GM23338 (cell line): Measurements from ENCODE around the gene CASP7. TPM values are rescaled to one million over a fixed set of nuclear protein-coding genes. Genes with fewer than 3 reads are reported as not detected.

Source experiments
- ATAC-seq: fragments of 200-7000 bp; cut with Tn5 transposase; 3 replicates; pipeline ENCODE4 v1.9.1; 2020
- DNase-seq: peaks from one replicate; pipeline ENCODE4 v3.0.0-alpha.2; 2015; ENCODE audit warnings: low spot score
- H2AFZ ChIP-seq: fragments of 200-600 bp; sonication (generic); 2 replicates; pipeline ENCODE4 v1.8.0; 2016; ENCODE audit warnings: antibody characterized with exemption, mild to moderate bottlenecking, moderate library complexity
- H3F3A ChIP-seq: fragments of 200-600 bp; sonication (generic); replicated peaks from 2 replicates; pipeline ENCODE4 v1.8.0; 2017; ENCODE audit warnings: antibody characterized with exemption, mixed run types, low read depth
- H3K27ac ChIP-seq: fragments of 200-600 bp; sonication (generic); 2 replicates; pipeline ENCODE4 v1.6.1; 2016; ENCODE audit warnings: low read depth
- H3K27me3 ChIP-seq: fragments of 200-600 bp; sonication (generic); 2 replicates; pipeline ENCODE4 v1.8.0; 2016; ENCODE audit warnings: mild to moderate bottlenecking, mixed run types, moderate library complexity; ENCODE audit not compliant: insufficient read depth
- H3K36me3 ChIP-seq: fragments of 200-600 bp; sonication (generic); 2 replicates; pipeline ENCODE4 v1.8.0; 2016; ENCODE audit warnings: mild to moderate bottlenecking; ENCODE audit not compliant: insufficient read depth
- H3K4me1 ChIP-seq: fragments of 200-600 bp; sonication (generic); 2 replicates; pipeline ENCODE4 v1.8.0; 2016; ENCODE audit warnings: mild to moderate bottlenecking, moderate library complexity; ENCODE audit not compliant: insufficient read depth
- H3K4me2 ChIP-seq: fragments of 200-600 bp; sonication (generic); 2 replicates; pipeline ENCODE4 v1.7.1; 2017; ENCODE audit warnings: mixed run types
- H3K4me3 ChIP-seq: fragments of 200-600 bp; sonication (generic); 2 replicates; pipeline ENCODE4 v1.6.1; 2016; ENCODE audit warnings: mixed run types
- H3K79me2 ChIP-seq: fragments of 200-600 bp; sonication (generic); replicated peaks from 2 replicates; pipeline ENCODE4 v1.8.0; 2017; ENCODE audit warnings: mild to moderate bottlenecking; ENCODE audit not compliant: insufficient read depth
- H3K9me2 ChIP-seq: fragments of 200-600 bp; sonication (generic); 2 replicates; pipeline ENCODE4 v1.8.0; 2017; ENCODE audit not compliant: insufficient read depth
- H4K20me1 ChIP-seq: fragments of 200-600 bp; sonication (generic); replicated peaks from 2 replicates; pipeline ENCODE4 v1.8.0; 2017; ENCODE audit warnings: mild to moderate bottlenecking; ENCODE audit not compliant: insufficient read depth
- H3K27ac Mint-ChIP-seq: 2 replicates; pipeline ENCODE4 v1.8.0; 2020; ENCODE audit warnings: inconsistent platforms, mild to moderate bottlenecking, moderate library complexity, mixed read lengths
- H3K27me3 Mint-ChIP-seq: 3 replicates; pipeline ENCODE4 v1.8.0; 2022; ENCODE audit warnings: low read depth, mild to moderate bottlenecking, moderate library complexity, mixed read lengths, inconsistent platforms; ENCODE audit not compliant: insufficient read depth, poor library complexity
- H3K36me3 Mint-ChIP-seq: 3 replicates; pipeline ENCODE4 v1.8.0; 2021; ENCODE audit warnings: low read depth, mild to moderate bottlenecking, inconsistent platforms, moderate library complexity, mixed read lengths
- H3K4me1 Mint-ChIP-seq: 3 replicates; pipeline ENCODE4 v1.8.0; 2020; ENCODE audit warnings: mild to moderate bottlenecking, inconsistent platforms, mixed read lengths
- H3K4me3 Mint-ChIP-seq: 3 replicates; pipeline ENCODE4 v1.8.0; 2021; ENCODE audit warnings: moderate library complexity, mild to moderate bottlenecking, inconsistent platforms, mixed read lengths
- H3K9me3 Mint-ChIP-seq: 3 replicates; pipeline ENCODE4 v1.8.0; 2020; ENCODE audit warnings: moderate library complexity, mild to moderate bottlenecking, inconsistent platforms, mixed read lengths
- CREB1 ChIP-seq: fragments of 250-450 bp; sonication (Bioruptor Pico); IDR thresholded peaks from 2 replicates; pipeline ENCODE4 v1.5.0; 2020; ENCODE audit warnings: low read depth, mild to moderate bottlenecking, moderate library complexity
- EZH2 ChIP-seq: fragments of 200-600 bp; sonication (generic); IDR thresholded peaks from one replicate; pipeline ENCODE4 v1.8.0; 2017; ENCODE audit warnings: antibody characterized with exemption, mild to moderate bottlenecking, low read depth; ENCODE audit not compliant: unreplicated experiment
- EZH2phosphoT487 ChIP-seq: fragments of 200-600 bp; sonication (generic); IDR thresholded peaks from one replicate; pipeline ENCODE4 v1.8.1; 2018; ENCODE audit warnings: antibody characterized with exemption; ENCODE audit not compliant: unreplicated experiment
- NANOG ChIP-seq: IDR thresholded peaks from 2 replicates; pipeline ENCODE4 v1.6.1; 2016; ENCODE audit warnings: antibody characterized with exemption, borderline replicate concordance
- POLR2AphosphoS5 ChIP-seq: IDR thresholded peaks from 2 replicates; pipeline ENCODE4 v1.6.1; 2016; ENCODE audit warnings: antibody characterized with exemption, low read depth
- REST ChIP-seq: IDR thresholded peaks from one replicate; pipeline ENCODE4 v1.6.1; 2018; ENCODE audit warnings: antibody characterized with exemption; ENCODE audit not compliant: unreplicated experiment
- STAT1 ChIP-seq: IDR thresholded peaks from one replicate; pipeline ENCODE4 v1.6.1; 2016; ENCODE audit warnings: antibody characterized with exemption; ENCODE audit not compliant: unreplicated experiment
- ZNF114 ChIP-seq: fragments of 250-450 bp; sonication (Bioruptor Pico); IDR thresholded peaks from 2 replicates; pipeline ENCODE4 v1.5.0; 2020; ENCODE audit warnings: mild to moderate bottlenecking, moderate library complexity
- ZNF331 ChIP-seq: fragments of 250-450 bp; sonication (Bioruptor Pico); IDR thresholded peaks from 2 replicates; pipeline ENCODE4 v1.5.0; 2020; ENCODE audit warnings: low read depth, mild to moderate bottlenecking, moderate library complexity
- polyA plus RNA-seq: library from polyadenylated mRNA; unstranded; fragments of >200 nt; fragmentation: Nextera tagmentation; extraction: Ambion mirVana; gene quantifications from 2 replicates; pipeline ENCODE4 v1.2.1, GENCODE V29; 2016
- total RNA-seq: library from RNA; depleted of rRNA; stranded (reverse); fragments of >200 nt; shearing (Covaris generic); gene quantifications from 2 replicates; pipeline ENCODE4 v1.2.3, GENCODE V29; 2014
- TF ChIP-seq, protein P1 (sequence below): IDR thresholded peaks from 2 replicates; pipeline ENCODE4 v1.6.1; 2016; ENCODE audit warnings: antibody characterized with exemption
- TF ChIP-seq, protein P2 (sequence below), 2 experiments: fragments of 200-600 bp in 1 of 2; sonication (generic) in 1 of 2; conservative IDR thresholded peaks; 2 replicates each; pipeline versions ENCODE4 v1.5.1 to v1.6.1; 2016 to 2017; ENCODE audit warnings: antibody characterized with exemption in 2 of 2, low read depth in 2 of 2, mild to moderate bottlenecking in 2 of 2, moderate library complexity in 1 of 2
- TF ChIP-seq, protein P3 (sequence below): fragments of 250-450 bp; sonication (Bioruptor Pico); IDR thresholded peaks from 2 replicates; pipeline ENCODE4 v1.5.0; 2020; ENCODE audit warnings: mild to moderate bottlenecking, moderate library complexity

Gene CASP7
- total and polyA plus RNA-seq, 2 experiments from 2014 or later, result 2.1 to 7.0 TPM

DNA sequence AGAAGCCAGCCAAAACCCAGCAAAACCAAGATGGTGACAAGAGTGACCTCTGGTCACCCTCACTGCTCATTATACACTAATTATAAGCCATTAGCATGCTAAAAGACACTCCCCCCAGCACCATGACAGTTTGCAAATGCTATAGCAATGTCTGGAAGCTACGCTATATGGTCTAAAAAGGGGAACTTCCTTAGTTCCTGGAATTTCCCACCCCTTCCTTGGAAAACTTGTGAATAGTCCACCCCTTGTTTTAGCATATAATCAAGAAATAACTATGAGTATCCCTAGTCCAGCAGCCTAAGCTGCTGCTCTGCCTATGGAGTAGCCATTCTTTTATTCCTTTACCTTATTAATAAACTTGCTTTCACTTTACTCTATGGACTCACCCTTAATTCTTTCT is 16.0 kb downstream of the CASP7 start:
- Mint-ChIP-seq H3K27me3 (no peaks in the 10 kb centered on the region), H3K27ac (no peak overlapping the region), H3K9me3 (peaks cover 9% of the 10 kb centered on the region), H3K36me3 (peaks cover 18% of the 10 kb centered on the region), H3K4me1 (peaks cover 7% of the 10 kb centered on the region; the same call in 1 of the 3 replicates), H3K4me3 (no peak overlapping the region)
- no peaks in the 10 kb centered on the region for H3K27me3 ChIP-seq
- no peaks in the 10 kb centered on the region; the same call in 1 of the 2 replicates for H4K20me1 ChIP-seq
- 0 out of 2 replicates have a peak, but pooled peaks cover 4% of the 10 kb centered on the region for H3K79me2 ChIP-seq
- H3K9me2 ChIP-seq, result 0 out of 2 replicates have a peak, but pooled peaks cover 3% of the 10 kb centered on the region
- no peak for ATAC-seq
- H3K4me1 ChIP-seq, result peaks cover 5% of the 10 kb centered on the region; the same call in 1 of the 2 replicates
- no peak overlapping the region for H3K4me2 ChIP-seq
- H3K27ac ChIP-seq, result no peak overlapping the region
- no peaks in the 10 kb centered on the region for H3F3A ChIP-seq
- TF ChIP-seq POLR2AphosphoS5 (no peak), EZH2 (no peak), CREB1 (CRISPR knock-in tag) (no peak), EZH2phosphoT487 (no peak), STAT1 (no peak), REST (no peak), ZNF331 (CRISPR knock-in tag) (no peak), NANOG (no peak), ZNF114 (CRISPR knock-in tag) (no peak)
- TF ChIP-seq, protein P1, sequence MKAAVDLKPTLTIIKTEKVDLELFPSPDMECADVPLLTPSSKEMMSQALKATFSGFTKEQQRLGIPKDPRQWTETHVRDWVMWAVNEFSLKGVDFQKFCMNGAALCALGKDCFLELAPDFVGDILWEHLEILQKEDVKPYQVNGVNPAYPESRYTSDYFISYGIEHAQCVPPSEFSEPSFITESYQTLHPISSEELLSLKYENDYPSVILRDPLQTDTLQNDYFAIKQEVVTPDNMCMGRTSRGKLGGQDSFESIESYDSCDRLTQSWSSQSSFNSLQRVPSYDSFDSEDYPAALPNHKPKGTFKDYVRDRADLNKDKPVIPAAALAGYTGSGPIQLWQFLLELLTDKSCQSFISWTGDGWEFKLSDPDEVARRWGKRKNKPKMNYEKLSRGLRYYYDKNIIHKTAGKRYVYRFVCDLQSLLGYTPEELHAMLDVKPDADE, result no peak
- TF ChIP-seq, protein P2, sequence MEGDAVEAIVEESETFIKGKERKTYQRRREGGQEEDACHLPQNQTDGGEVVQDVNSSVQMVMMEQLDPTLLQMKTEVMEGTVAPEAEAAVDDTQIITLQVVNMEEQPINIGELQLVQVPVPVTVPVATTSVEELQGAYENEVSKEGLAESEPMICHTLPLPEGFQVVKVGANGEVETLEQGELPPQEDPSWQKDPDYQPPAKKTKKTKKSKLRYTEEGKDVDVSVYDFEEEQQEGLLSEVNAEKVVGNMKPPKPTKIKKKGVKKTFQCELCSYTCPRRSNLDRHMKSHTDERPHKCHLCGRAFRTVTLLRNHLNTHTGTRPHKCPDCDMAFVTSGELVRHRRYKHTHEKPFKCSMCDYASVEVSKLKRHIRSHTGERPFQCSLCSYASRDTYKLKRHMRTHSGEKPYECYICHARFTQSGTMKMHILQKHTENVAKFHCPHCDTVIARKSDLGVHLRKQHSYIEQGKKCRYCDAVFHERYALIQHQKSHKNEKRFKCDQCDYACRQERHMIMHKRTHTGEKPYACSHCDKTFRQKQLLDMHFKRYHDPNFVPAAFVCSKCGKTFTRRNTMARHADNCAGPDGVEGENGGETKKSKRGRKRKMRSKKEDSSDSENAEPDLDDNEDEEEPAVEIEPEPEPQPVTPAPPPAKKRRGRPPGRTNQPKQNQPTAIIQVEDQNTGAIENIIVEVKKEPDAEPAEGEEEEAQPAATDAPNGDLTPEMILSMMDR (conservative IDR thresholded peaks at IDR 0.05; ENCODE audit: low read depth in 2 of 2), result no peak
- TF ChIP-seq, protein P3, sequence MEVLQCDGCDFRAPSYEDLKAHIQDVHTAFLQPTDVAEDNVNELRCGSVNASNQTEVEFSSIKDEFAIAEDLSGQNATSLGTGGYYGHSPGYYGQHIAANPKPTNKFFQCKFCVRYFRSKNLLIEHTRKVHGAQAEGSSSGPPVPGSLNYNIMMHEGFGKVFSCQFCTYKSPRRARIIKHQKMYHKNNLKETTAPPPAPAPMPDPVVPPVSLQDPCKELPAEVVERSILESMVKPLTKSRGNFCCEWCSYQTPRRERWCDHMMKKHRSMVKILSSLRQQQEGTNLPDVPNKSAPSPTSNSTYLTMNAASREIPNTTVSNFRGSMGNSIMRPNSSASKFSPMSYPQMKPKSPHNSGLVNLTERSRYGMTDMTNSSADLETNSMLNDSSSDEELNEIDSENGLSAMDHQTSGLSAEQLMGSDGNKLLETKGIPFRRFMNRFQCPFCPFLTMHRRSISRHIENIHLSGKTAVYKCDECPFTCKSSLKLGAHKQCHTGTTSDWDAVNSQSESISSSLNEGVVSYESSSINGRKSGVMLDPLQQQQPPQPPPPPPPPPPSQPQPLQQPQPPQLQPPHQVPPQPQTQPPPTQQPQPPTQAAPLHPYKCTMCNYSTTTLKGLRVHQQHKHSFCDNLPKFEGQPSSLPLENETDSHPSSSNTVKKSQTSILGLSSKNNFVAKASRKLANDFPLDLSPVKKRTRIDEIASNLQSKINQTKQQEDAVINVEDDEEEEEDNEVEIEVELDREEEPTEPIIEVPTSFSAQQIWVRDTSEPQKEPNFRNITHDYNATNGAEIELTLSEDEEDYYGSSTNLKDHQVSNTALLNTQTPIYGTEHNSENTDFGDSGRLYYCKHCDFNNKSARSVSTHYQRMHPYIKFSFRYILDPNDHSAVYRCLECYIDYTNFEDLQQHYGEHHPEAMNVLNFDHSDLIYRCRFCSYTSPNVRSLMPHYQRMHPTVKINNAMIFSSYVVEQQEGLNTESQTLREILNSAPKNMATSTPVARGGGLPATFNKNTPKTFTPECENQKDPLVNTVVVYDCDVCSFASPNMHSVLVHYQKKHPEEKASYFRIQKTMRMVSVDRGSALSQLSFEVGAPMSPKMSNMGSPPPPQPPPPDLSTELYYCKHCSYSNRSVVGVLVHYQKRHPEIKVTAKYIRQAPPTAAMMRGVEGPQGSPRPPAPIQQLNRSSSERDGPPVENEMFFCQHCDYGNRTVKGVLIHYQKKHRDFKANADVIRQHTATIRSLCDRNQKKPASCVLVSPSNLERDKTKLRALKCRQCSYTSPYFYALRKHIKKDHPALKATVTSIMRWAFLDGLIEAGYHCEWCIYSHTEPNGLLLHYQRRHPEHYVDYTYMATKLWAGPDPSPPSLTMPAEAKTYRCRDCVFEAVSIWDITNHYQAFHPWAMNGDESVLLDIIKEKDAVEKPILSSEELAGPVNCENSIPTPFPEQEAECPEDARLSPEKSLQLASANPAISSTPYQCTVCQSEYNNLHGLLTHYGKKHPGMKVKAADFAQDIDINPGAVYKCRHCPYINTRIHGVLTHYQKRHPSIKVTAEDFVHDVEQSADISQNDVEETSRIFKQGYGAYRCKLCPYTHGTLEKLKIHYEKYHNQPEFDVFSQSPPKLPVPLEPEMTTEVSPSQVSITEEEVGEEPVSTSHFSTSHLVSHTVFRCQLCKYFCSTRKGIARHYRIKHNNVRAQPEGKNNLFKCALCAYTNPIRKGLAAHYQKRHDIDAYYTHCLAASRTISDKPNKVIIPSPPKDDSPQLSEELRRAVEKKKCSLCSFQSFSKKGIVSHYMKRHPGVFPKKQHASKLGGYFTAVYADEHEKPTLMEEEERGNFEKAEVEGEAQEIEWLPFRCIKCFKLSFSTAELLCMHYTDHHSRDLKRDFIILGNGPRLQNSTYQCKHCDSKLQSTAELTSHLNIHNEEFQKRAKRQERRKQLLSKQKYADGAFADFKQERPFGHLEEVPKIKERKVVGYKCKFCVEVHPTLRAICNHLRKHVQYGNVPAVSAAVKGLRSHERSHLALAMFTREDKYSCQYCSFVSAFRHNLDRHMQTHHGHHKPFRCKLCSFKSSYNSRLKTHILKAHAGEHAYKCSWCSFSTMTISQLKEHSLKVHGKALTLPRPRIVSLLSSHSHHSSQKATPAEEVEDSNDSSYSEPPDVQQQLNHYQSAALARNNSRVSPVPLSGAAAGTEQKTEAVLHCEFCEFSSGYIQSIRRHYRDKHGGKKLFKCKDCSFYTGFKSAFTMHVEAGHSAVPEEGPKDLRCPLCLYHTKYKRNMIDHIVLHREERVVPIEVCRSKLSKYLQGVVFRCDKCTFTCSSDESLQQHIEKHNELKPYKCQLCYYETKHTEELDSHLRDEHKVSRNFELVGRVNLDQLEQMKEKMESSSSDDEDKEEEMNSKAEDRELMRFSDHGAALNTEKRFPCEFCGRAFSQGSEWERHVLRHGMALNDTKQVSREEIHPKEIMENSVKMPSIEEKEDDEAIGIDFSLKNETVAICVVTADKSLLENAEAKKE (CRISPR knock-in tag), result no peak
- H2AFZ ChIP-seq, result no peak overlapping the region
- no peak overlapping the region for H3K4me3 ChIP-seq
- no peak for DNase-seq
- no peaks in the 10 kb centered on the region for H3K36me3 ChIP-seq
